Measurements from ENCODE around the gene PVALEF.

The PVALEF gene

DNA sequence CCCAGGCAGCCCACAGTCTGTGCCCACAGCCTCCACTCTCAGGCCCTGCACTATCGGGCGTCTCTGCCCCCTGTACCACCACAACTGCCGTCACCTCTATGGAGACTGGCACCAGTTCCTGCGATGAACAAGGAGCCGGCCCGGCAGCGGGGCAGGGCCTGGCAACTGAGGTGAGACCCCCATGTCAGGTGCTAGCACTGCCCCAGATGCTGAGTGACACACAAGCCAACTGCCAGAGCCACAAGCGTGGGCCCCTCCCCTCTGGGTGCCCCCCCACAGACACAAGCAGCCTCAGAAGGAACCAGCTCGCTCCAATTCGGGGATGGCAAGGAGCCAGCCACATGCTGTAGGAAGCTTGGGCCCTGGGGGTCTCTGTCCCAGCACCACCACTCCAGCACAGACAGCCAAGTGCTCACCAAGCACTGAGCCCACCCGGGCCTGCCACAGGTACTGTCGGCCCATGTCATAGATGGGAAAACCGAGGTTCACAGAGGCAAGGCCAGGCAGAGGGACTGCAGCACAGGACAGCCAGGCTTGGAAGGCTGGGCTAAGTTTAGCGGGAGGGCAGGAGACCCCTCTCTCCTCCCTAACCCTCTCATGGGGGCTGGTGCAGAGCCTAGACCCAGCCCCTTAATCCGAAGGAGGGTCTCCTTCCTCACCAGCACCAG lies 1.5 kb upstream of the PVALEF start:
- no peak for DNase-seq

DNA sequence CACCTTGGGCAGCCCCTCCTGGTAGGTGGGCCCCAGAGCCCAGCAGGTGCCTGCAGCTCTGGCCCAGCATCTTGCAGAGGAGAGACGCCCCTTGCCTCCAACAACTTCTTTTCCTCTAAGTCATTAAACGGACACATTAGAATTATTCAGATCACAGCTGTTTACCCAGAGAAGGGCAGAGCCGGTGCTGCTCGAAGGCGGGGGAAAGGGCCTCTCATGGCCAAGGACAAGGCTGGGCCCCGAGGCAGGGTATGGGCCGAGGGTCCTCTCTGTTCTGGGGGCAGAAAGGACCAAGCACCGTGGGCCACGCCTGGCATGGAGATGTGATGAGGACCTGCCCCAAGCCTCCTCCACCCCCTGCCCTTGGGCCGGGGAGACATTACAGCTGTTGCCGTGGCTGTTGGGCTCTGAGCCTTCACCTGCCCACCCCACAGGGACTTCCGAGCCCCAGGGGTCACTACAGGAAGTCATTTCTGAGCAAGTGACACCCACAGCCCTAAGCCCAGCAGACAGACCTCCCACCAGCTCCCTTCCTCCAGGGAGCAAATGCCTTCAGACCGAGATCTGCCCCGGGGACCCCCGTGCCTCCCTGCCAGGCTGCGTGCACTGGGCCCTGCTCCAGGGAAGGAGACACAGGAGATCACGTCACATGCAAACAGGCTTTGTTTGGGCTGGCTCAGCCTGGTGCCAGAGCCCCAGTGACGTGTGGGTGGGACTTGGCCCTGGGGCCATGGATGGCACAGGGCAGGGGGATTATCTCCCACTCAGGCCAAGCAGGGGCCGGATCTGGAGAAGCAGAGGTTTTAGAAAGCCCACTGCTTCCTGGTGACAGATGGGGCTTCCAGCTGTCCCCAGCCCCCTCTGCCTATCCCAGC lies 699 bp upstream of the PVALEF start:
- peak; percentile 41 to 78 for DNase-seq

DNA sequence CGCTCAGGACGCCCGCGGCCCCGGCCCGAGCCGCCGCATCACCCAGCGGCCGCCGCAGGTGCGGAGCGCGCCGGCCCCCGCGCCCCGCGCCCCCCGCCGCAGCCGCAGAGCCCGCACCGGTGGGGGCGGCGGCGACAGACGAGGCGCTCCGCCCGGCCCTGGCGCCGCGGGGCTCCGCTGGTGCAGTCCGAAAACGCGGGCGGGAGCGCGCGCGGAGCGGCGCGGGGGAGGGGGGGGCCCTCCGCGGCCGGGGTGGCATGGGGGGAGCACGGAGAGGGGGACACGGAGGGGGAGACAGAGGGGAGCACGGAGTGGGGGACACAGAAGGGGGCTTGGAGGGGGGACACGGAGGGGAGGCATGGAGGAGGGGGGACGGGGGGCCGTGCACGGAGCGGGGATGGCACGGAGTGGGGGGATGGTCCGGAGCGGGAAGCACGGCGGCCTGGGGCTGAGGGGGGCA lies 756 bp downstream of the PVALEF start, which contains the start of gene AATK:
TSS of gene AATK (minus strand) at position 189 of the 460 bp plus-strand sequence. CDS start 229 bp downstream, outside the sequence.
- peak in 1 of 2 donors; percentile 2 for DNase-seq

DNA sequence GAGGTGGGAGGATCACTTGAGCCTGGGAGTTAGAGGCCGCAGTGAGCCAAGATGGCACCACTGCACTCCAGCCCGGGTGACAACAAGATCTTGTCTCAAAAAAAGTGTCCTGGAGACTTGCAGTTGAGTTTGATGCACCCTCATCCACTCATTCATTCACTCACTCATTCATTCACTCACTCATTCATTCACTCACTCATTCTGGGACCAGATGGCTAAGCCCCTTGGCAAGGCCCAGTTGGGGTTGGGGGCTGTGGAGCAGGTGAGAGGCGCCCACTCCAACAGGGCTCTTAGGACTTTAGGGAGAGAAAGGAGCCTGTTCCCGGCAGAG lies 1.9 kb downstream of the PVALEF start:
- DNase-seq = no peak

DNA sequence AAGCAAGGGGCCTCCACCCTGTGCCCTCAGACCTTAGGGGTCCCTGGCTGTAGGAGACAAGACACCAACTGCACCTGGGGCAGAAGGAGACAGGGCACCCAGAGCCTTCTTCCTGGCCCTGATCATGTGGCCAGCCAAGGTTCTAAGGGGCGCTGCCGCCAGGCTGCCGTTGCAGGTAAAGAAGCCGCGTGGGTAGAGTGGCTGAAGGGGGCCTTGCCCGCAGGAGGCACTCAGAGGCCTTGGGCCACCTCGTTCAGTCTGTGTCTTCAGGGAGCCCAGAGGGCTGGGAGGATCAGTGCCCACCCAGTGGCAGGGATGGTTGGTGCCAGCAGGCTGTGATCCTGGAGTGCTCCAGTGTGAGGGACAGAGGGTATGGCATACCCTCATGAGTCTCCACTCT lies 2.3 kb downstream of the PVALEF start:
- DNase-seq = no peak

DNA sequence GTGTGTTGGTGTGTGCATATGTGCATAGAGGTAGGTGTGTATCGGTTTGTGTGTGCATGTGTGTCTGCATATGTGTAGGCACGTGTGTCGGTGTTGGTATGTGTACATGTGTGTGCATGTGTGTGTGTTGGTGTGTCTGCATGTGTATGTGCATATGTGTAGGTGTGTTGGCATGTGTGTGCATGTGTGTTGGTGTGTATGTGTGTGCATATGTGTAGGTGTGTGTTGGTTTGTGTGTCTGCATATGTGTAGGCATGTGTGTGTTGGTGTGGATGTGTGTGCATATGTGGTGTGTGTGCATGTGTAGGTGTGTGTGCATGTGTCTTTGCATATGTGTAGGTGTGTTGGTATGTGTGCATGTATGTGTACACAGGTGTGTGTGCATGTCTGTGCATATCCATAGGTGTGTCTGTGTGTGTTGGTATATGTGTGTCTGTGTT lies 4.6 kb downstream of the PVALEF start:
- no peak for DNase-seq

DNA sequence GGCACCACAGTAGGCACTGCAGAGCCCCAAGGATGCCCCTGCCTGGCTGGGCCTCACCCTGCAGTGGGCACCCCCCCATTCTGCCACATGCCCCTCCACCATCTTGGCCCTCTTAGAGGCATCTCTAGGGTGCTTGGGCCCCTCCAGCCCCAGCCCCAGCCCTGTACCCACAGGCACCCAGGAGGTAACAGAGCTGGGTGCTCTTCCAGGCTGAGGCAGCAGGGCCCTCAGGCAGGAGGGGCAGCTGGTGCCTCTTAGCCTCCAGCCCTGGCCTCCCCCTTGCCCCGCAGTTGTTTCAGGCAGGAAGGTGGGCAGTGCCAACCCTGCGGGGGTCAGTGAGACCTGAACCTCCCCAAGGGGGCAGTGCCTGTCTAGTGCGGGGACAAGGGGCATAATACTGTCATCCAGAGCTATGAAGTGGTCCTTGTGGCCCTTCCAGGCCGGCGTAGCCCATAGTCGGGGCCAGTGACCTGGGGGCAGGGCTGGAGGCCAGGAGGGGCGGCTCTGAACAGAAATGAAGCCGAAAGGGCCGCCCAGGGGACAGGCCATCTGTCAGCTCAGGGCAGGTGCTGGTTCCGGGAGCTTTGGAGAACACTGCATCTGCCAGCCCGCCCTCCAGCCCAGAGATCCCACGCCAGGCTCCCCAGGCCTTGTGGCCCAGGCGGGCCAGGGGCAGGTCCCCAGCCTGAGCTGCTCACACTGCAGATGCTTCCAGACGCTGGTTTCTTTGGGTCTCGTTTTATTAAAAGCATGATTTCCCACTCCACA lies 5.6 kb downstream of the PVALEF start:
- DNase-seq = no peak

DNA sequence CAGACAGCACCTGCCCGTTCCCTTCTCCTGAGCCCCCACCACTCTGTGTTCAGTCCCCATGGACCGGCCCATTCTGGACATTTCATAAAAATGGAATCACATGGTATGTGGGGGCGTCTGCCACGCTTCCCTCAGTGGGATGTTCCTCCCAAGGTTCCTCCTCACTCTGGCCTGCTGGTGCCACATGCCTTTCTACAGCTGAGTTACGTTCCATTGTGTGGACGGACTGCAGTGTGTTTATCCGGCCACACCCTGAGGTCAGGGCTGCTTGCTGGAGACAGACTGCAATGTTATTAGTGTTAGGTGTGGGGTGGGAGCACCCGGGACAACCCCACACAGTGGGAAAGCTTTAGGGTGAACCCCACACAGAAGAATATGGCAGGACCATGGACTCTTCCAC lies 6.6 kb downstream of the PVALEF start:
- DNase-seq = no peak

DNA sequence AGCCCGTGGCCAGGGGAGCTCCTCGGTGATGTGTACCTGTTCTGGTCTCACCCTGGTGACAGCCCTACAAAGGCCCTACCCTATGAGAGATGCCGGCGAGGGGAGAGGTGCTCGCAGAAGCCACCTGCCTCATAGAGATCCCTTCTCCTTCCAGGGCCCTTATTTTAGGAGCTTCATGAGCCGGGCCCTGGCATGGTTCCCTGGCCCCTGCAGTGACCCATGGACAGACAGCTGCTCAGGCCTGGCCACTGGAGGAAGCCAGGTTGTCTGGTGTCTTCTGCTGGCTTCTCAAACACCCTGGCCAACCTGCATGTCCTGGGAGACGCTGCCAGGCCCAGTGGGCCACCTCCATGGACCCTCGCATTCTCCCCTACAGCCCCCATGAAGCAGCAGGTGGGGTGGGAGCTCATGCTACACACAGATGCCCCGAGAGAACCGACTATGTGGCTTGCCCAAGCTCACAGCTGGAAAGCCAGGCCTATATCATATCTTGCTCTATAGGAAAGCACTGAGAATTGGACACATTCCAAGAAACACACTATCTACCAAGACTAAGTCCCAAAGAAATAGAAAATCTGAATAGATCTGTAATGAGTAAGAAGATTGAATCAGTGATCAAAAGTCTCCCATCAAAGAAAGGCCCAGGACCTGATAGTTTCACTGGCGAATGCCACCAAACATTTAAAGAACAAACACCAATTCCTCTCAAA lies 7.9 kb downstream of the PVALEF start:
- no peak for DNase-seq

DNA sequence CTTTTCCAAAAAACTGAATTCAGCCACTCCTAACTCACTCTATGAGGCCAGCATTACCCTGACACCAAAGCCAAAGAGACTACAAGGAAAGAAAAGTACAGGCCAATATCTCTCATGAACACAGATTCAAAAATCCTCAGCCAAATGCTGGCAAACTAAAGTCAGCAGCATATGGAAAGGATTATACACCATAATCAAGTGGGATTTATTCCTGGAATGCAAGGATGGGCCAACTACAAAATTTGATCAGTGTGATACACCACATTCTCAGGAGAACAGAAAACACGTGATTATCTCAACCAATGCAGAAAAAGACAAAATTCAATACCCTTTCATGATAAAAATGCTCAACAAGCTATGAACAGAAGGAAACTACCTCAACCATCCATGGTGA lies 8.5 kb downstream of the PVALEF start:
- no peak for DNase-seq

DNA sequence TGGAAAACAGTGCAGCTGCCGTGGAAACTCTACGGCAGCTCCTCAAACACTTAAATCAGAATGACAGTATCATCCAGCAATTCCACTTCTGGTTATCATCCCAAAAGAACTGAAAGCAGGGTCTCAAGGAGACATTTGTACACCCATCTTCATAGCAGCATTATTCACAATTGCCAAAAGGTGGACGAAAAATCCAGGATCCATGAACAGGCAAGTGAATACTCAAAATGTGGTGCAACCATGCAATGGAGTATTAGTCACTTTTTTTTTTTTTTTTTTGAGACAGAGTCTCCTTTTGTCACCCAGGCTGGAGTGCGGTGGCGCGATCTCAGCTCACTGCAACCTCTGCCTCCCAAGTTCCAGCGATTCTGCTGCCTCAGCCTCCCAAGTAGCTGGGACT lies 11.4 kb downstream of the PVALEF start:
- DNase-seq = no peak

DNA sequence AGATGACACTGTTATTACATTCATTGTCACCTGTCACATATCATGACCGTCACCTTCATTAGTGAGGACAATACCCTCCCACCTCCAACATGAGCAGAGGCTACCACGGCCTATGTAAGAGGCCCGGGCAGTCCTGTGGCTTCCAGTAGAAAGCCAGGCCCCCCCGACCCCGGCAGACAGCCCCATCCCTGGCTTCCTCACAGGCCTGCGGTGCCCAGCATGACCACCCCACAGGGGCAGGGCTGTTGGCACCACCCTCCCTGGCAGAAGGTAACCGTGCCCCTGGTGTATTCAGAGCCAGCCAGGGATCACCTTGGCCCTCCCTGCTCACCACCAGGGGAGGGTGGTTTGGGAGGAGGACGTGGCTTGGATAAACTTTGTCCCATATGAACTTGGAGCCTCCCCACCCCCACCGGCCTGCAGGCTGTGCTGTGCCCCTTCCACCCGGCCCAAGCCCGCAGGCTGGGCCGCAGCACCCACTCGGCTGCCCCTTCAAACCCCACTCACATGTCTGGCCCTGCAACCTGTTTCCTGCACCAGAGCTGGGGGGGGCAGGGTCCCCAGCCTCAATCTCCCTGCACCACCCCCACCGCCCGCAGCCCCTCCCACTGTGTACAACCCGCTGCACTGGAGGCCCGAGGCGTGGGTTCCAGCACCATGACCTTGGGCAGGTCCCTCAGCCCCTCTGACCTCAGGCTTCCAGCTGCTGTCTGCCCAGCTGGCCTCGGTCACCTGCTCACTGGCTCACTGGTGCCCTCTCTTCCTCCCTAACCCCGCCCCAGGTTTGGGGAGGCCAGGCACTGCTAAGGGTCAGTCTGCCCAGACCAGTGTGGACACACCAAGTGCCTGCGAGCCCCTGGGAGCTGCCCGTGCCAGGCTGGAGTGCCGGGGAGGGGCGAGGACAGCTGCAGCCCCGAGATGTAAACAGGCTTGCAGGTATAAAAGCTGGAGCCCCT lies 13.1 kb downstream of the PVALEF start:
- DNase-seq = no peak

DNA sequence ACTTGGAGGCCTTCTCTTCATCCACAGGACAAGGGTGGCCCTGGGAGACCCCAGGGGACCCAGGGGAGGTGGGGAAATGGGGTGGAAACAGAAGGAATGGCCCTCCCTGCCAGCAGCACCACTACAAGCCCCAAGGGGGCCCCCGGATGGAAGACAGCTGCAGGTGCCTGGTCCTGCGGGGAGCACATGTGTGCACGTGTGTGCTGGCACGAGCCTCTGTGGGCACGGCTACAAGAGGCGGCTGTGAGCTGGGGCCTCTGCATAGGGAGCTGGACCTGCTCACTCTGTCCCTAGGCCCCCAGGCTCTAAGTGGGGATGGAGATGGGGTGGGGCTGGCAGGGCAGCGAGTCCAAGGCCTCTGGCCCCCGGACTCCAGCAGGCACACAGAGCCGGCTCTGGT lies 13.9 kb downstream of the PVALEF start:
- no peak for DNase-seq

DNA sequence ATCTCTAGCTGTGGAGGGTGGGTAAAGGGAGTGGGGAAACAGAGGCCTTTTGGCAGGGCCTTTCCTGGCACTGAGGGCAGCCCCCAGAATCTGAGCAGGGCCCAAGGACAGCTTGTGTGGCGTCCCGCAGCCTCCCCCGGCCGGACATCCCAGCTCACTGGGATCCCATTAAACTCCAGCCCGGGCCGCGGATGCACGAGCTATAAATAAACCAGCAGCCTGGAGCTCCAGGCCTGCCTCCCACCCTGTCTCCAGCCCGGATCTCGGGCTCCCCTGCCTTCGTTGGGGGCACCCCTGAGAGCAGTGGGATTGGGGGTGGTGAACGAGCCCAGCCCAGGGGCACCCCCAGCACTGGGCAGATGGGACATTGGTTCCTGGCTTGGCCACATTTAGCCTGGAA lies 14.6 kb downstream of the PVALEF start:
- DNase-seq = no peak

DNA sequence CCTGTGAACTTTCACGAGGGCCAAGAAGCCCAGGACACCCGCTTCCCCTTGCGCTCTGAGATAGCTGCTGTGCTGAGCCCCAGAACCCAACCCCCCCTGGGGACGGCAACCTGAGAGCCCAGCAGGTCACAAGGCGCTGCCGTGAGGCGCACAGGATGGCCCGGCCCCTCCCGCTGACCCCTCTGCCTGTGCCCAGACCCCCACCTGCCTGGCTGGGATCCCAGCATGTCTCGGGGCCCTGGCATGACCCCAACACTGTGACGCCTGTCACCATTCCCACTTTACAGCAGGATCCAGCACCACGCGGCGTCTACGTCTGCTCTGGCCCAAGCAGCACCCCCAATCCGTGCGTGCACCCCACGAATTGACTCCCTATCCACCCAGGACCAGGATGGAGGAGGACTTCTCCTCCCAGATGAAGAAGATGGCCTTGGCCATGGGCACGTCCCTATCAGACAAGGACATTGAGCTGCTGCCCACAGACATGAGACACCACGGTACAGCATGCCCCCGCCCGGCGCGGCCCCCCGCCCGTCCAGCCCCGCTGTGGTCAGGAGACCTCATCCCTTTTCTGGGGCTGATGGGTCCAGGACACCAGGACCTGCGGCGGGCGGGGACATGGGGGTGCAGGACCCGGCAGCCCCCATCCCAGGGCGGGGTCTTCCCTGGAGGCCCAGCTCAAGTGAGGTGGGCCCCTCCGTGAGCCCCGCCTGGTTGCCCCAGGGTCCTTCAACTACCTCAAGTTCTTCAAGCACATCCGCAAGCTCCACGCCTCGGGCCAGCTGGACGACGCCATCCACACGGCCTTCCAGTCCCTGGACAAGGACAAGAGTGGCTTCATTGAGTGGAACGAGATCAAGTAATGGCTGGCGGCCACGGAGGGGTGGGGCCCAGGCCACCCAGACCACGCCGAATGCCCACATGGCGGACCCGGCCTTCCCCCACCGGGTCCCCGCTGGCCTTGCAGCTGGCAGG lies 15.8 kb downstream of the PVALEF start:
- DNase-seq = no peak

DNA sequence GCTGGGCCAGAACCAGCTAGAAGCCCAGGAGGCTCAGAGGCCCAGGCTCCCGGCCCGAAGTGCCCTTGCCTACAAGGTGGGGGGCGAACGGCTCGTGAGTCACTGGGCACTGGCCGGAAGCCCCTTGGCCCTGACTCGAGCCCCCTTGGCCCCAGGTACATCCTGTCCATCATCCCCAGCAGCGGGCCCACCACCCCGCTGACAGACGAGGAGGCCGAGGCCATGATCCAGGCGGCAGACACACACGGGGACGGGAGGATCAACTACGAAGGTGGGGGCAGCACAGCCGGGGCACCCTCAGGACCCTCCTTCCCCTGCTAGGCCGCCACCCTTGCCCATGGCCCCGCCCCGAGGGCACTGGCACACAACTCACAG lies 16.5 kb downstream of the PVALEF start:
- DNase-seq = no peak

DNA sequence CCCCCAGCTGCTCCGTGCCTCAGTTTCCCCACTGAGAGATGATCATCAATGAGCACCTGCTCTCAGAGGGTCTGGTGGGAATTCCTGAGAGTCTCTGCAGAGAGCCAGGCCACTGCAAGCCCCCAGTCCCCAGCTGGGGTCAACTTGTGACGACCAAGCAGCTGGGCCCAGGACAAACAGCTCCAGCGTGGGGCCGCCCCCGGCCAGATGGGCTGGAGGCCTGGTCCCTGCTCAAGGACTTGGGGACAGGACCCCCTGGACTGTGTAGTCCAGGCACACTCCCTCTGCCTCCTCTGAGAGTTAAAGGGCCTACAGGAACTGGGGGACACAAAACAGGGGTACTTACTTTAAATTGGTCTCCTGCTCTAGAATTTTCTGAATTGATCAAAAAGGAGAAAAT lies 17.3 kb downstream of the PVALEF start:
- no peak for DNase-seq

DNA sequence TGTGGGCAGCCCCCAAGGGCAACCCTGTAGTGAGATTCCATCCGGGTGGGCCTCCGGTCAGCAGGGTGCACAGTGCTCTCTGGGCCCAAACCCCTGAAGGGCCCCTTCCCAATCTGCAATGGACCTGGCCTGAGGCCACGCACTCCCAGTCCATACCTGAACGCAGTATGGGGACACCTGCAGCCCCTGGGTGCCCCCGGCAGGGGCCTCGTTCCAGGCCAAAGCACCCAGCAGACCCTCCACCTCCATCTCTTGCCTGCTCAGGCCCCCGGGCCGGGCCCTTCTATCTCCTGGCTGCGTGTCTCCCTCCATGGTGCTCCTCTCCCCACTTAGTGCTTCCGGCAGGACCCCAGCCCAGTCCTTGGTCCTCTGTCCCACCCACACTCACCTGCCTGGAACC lies 18.0 kb downstream of the PVALEF start:
- DNase-seq = no peak

DNA sequence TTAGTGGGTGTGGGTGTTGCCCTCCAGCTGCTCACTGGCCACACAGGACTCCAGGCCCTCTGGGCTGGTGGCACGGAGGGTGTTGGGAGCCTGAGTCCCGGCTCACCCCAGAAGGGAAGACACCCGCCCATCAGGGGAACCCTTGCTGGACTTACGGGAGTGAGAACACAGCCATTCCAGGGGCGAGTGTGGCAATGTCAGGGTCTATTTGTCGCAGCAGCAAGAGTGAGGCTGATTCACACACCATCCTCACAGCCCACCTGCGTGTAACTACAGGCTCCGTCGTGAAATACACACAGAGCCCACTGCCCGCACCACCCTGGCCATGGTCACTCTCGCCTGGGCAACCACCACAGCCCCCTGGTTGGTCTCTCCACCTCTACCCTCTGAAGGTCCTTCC lies 18.5 kb downstream of the PVALEF start:
- no peak for DNase-seq

DNA sequence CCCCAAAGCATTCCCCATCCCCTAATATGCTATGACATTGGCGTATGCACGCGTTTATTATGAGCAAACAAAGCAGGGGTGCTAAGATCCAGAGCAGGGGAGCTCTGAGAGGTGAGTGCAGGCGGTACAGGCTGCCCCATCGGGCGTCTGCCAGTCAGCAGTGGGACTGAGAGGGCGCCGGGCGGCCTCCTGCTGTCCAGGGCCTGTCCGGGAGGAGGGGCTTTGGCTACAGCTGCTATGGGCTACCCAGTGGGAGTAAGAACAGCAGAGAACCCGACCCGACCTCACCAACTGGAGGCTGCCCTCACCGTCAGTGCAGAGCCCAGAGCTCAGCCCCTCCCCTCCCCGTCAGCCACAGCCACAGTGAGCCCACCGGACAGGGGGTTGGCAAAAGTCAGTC lies 19.2 kb downstream of the PVALEF start:
- DNase-seq = no peak
